HG02870 (cell line): ENCODE data around the gene CBLB.

Source experiments
- ATAC-seq: cut with Tn5 transposase; IDR thresholded peaks from one replicate; pipeline ENCODE4 v1.9.1; 2021; ENCODE audit warnings: mild to moderate bottlenecking, moderate library complexity; ENCODE audit not compliant: unreplicated experiment

CBLB gene

DNA sequence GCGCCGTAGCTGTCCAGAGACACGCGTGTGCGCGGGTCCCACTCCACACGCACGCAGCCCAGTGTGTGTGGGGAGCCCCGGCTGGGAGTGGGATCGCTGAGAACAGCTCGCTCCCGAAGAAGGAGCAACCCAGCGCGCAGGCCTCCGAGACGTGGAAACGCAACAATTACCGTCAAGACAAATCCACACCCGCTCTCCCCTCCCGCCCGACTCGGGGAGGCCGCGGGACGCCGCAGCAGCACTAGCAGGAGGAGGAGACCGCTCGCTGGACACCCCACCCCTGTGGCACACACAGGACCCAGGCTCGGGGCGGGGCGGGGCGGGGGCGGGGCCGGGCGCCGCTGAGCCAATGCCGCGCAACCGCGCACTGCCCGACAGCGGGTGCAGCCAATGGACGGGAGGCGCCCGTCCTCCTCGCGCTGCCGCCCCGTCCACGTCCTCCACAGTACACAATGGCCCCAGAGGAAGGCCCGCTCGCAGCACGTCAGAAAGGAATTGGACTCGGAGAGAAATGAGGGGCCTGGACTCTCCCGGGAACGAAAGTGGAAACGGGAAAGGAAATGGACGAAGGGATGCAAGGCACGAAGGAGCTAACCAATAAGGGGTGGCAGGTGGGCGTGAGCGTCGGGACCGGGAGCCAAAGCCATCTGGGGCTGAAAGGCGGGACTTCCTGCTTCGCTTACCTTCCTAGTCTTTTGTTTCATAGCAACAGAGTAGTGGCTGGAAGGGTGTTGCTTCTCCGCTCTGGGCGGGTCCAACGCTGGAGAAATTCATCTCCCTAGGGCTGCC, at the start of gene CBLB:
TSS of gene CBLB (minus strand) at position 271 of the 789 bp plus-strand sequence. CDS start 1,435 bp downstream, outside the sequence.
- peak; percentile 82 for ATAC-seq

DNA sequence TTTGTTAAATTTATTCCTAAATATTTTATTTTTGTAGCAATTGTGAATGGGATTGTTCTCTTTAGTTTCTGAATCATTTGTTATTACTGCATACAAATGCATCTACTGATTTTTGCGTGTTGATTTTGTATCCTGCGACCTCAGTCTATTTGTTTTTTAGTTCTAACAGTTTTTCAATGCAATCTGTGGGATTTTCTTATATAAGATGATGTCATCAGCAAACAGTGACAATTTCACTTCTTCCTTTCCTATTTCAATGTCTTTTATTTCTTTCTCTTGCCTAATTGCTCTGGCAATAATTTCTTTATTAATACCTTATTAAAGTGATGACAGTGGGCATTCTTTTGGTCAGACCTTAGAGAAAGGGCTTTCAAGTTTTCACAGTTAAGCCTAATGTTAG, 48.0 kb upstream of the CBLB start:
- no peak for ATAC-seq

GRCh38 chr3:105915524-105915923, 46.7 kb upstream of the CBLB start:
- ATAC-seq = no peak

- ATAC-seq = no peak
These were observed 44.8 kb upstream of the CBLB start for GRCh38 chr3:105913616-105914015.

GRCh38 chr3:105912891-105913290, 44.1 kb upstream of the CBLB start:
- no peak for ATAC-seq

DNA sequence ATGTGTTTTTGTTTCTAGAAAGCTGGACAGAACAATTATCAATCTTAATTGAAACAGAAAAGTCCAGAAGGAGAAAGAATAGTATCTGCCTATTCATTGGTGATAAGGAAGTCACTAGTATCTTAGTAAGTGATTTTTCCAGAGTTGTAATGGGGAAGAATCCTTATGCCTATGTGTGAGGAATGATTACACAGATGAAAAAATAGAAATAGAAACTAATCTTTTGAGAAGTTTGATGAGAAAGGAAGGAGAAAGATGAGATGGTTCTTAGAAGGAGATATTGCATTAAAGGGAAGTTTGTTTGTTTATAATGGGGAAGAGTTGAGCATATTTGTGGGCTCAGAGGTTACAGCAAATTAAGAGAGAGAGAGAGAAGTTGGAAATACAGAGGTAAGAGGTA, 42.7 kb upstream of the CBLB start:
- no peak for ATAC-seq

- ATAC-seq = no peak
These were observed 39.0 kb upstream of the CBLB start for GRCh38 chr3:105907777-105908176.

DNA sequence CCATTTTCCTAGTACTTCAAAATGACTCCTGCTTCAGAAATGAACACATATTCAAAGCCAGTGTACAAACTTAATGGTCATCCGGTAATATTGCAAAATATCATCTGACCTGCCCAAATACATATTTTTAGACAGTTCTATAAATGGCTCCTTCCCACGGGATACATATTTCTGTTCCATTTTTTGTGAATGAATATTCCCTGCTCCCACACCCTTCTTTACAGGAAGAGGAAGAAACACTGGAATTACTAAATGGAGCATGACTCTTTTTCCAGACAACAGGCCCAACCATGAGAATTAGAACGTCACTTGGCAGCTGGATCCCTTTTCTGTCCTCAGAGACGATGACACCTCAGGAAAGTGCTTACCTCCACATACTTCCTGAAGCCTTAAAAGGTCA, 38.0 kb upstream of the CBLB start:
- no peak for ATAC-seq

GRCh38 chr3:105906345-105906744, 37.5 kb upstream of the CBLB start:
- no peak for ATAC-seq

GRCh38 chr3:105905328-105905727, 36.5 kb upstream of the CBLB start:
- ATAC-seq = no peak

GRCh38 chr3:105904678-105905284, 36.0 kb upstream of the CBLB start:
- no peak for ATAC-seq

- no peak for ATAC-seq
These were observed 35.4 kb upstream of the CBLB start for GRCh38 chr3:105904251-105904650.

DNA sequence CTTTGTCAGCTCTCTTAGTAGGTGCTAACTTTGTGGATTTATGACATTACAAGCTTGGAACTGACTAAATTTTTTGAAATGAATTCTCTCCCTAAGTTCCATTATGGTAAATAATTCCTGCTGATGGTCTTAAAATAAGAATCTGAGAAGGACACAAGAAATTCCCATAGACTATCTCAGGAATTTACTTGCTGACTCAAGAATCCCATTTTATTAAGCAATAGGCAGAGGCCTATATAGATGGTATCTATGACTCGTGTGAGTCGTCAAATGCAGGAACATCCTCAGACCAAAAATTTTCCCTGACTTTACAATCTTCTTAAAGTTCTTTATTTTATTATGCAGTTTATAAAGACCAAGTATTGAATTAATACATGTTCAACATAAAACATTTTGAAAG, 30.7 kb upstream of the CBLB start:
- no peak for ATAC-seq

DNA sequence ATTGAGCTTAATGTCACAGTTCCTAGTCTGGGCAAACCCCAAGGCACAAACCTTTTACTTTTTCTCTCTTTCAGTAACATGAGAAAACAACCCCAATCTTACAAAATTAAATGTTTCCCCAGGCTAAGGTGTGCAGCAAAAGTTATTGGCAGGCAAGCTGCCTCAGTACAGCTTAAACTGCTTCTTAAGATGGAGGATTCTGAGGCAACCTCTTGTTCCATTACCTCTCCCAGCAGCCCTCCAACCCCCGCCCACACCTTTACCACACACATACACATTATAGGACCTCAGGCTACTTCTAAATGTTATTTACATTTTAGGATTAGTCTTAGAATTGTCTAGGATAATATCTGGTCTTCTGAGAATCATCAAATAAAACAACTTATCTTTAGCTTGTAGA, 22.3 kb upstream of the CBLB start:
- no peak for ATAC-seq

GRCh38 chr3:105888621-105889579, 20.1 kb upstream of the CBLB start:
- no peak for ATAC-seq

GRCh38 chr3:105885256-105885655, 16.4 kb upstream of the CBLB start:
- ATAC-seq = no peak

GRCh38 chr3:105883798-105884377, 15.1 kb upstream of the CBLB start:
- ATAC-seq = no peak

- ATAC-seq = no peak
These were observed 12.0 kb upstream of the CBLB start for GRCh38 chr3:105880681-105881290.

GRCh38 chr3:105878061-105878460, 9.2 kb upstream of the CBLB start:
- no peak for ATAC-seq

GRCh38 chr3:105877336-105877910, 8.6 kb upstream of the CBLB start:
- no peak for ATAC-seq
